DND-41 (cell line): Measurements from ENCODE around the gene ZCCHC24.

ENCODE experiments used
- ATAC-seq: fragments of 200-7000 bp; cut with Tn5 transposase; 3 replicates; pipeline ENCODE4 v1.9.1; 2021; ENCODE audit warnings: low read depth; ENCODE audit not compliant: insufficient read depth
- DNase-seq: peaks from one replicate; pipeline ENCODE4 v3.0.0-alpha.2; 2020
- H2AFZ ChIP-seq: 2 replicates; pipeline ENCODE4 v1.6.0; 2012; ENCODE audit warnings: low read depth, low read length
- H3K27ac ChIP-seq: 2 replicates; pipeline ENCODE4 v1.5.1; 2012; ENCODE audit warnings: low read length, inconsistent platforms
- H3K27me3 ChIP-seq: fragments of 200-600 bp; sonication (generic); 2 replicates; pipeline ENCODE4 v1.6.0; 2012; ENCODE audit warnings: low read length, mild to moderate bottlenecking, inconsistent platforms; ENCODE audit not compliant: insufficient read depth, poor library complexity
- H3K36me3 ChIP-seq: 2 replicates; pipeline ENCODE4 v1.5.1; 2012; ENCODE audit warnings: low read length, inconsistent platforms; ENCODE audit not compliant: insufficient read depth
- H3K4me1 ChIP-seq: 2 replicates; pipeline ENCODE4 v1.5.1; 2012; ENCODE audit warnings: mild to moderate bottlenecking, low read length; ENCODE audit not compliant: insufficient read depth
- H3K4me2 ChIP-seq: 2 replicates; pipeline ENCODE4 v1.6.0; 2012; ENCODE audit warnings: mild to moderate bottlenecking, moderate library complexity, low read length, inconsistent platforms; ENCODE audit not compliant: insufficient read depth
- H3K4me3 ChIP-seq, 2 experiments: fragments of 200-600 bp in 1 of 2; shearing (Covaris generic) in 1 of 2; 2 replicates each; pipeline ENCODE4 v1.5.1; 2012 to 2016; ENCODE audit warnings: inconsistent platforms in 2 of 2, low read length in 2 of 2, mild to moderate bottlenecking in 2 of 2, low read depth in 1 of 2, moderate library complexity in 1 of 2
- H3K79me2 ChIP-seq: 2 replicates; pipeline ENCODE4 v1.6.0; 2012; ENCODE audit warnings: low read length, inconsistent platforms; ENCODE audit not compliant: insufficient read depth
- H3K9ac ChIP-seq: 2 replicates; pipeline ENCODE4 v1.6.0; 2012; ENCODE audit warnings: low read depth, mild to moderate bottlenecking, inconsistent platforms, low read length, moderate library complexity
- H3K9me3 ChIP-seq: 2 replicates; pipeline ENCODE4 v1.5.1; 2012; ENCODE audit warnings: low read length, moderate library complexity, mild to moderate bottlenecking, inconsistent platforms; ENCODE audit not compliant: insufficient read depth, severe bottlenecking
- H4K20me1 ChIP-seq: 2 replicates; pipeline ENCODE4 v1.6.0; 2012; ENCODE audit warnings: low read length; ENCODE audit not compliant: insufficient read depth
- EZH2 ChIP-seq: IDR thresholded peaks from 3 replicates; pipeline ENCODE4 v1.6.1; 2012; ENCODE audit warnings: borderline replicate concordance, low read depth, mild to moderate bottlenecking, moderate library complexity, low read length, inconsistent platforms; ENCODE audit not compliant: severe bottlenecking
- TF ChIP-seq, protein P1 (sequence below): IDR thresholded peaks from 2 replicates; pipeline ENCODE4 v1.5.1; 2012; ENCODE audit warnings: borderline replicate concordance, low read length, moderate library complexity, mild to moderate bottlenecking; ENCODE audit not compliant: poor library complexity, severe bottlenecking; ENCODE audit errors: extremely low read depth

ZCCHC24 gene

DNA sequence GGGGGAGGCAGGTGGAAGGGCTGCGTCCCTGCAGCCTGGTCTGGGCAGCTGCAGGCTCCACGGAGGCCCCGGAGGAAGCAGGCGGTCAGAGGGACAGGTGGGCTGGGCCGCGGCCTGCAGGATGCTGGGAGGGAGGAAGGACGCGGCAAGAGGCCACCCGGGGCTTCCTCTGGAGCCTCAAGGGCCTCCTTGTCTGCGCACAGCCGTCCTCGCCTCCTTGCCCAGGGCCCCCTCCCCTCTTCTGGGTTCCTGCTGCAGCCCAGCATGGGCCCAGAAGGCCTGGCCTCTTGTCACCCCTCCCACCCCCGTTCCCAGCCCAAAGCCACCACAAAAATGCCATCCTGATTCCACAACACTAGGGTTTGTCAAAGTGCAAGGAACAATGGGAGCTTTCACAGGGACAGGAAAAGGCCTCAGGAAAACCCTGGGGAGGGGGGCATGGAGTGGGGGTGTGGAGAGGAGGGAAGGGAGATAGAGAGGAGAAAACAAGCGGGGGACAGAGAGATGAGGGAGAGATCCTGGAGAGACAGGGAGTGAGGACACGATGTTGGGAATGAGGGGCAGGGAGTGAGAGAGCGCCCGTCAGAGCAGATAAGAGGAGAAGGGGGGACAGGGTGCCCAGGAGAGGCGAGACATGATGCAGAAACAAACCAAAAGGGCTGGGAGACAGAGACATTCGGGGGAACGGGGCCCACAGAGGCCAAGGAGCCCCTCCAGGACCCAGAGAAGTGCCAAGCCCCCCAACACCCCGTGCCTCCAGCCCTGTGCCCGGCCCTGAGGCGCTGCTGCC lies 41.8 kb downstream of the ZCCHC24 start:
- Histone ChIP-seq H3K4me3 (no peak overlapping the region), H3K27me3 (no peaks in the 10 kb centered on the region), H3K27ac (no peak overlapping the region), H2AFZ (no peak overlapping the region), H4K20me1 (peaks cover 3% of the 10 kb centered on the region), H3K4me2 (no peak overlapping the region), H3K9me3 (no peaks in the 10 kb centered on the region), H3K36me3 (no peaks in the 10 kb centered on the region), H3K9ac (no peak overlapping the region), H3K4me1 (no peaks in the 10 kb centered on the region), H3K79me2 (no peaks in the 10 kb centered on the region)
- TF ChIP-seq, protein P1, sequence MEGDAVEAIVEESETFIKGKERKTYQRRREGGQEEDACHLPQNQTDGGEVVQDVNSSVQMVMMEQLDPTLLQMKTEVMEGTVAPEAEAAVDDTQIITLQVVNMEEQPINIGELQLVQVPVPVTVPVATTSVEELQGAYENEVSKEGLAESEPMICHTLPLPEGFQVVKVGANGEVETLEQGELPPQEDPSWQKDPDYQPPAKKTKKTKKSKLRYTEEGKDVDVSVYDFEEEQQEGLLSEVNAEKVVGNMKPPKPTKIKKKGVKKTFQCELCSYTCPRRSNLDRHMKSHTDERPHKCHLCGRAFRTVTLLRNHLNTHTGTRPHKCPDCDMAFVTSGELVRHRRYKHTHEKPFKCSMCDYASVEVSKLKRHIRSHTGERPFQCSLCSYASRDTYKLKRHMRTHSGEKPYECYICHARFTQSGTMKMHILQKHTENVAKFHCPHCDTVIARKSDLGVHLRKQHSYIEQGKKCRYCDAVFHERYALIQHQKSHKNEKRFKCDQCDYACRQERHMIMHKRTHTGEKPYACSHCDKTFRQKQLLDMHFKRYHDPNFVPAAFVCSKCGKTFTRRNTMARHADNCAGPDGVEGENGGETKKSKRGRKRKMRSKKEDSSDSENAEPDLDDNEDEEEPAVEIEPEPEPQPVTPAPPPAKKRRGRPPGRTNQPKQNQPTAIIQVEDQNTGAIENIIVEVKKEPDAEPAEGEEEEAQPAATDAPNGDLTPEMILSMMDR, result no peak
- TF ChIP-seq EZH2, result no peak
- ATAC-seq, result no peak
- no peak for DNase-seq

DNA sequence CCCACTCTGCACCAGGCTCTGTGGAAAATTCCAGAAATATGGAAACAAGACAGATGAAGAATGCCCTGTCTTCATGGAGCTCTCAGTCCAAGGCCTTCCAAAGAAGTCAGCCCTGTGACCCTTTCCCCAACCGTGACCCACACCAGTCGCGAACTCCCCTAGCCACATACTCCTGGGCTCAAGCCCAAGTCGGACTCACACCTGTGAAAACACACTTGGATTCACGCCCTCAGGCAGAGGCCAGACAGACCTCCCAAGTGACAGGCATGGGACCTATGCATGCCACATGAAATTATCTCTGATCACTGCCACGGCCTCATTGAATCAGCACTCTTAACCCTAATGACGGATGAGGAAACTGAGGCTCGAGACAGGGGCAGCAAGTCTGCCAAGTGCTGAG lies 42.5 kb downstream of the ZCCHC24 start:
- Histone ChIP-seq H3K9me3 (no peaks in the 10 kb centered on the region), H3K4me3 (no peak overlapping the region), H3K9ac (no peak overlapping the region), H3K27ac (no peak overlapping the region), H3K4me2 (no peak overlapping the region), H3K27me3 (no peaks in the 10 kb centered on the region), H4K20me1 (peaks cover 7% of the 10 kb centered on the region), H2AFZ (no peak overlapping the region), H3K79me2 (no peaks in the 10 kb centered on the region), H3K4me1 (no peaks in the 10 kb centered on the region), H3K36me3 (no peaks in the 10 kb centered on the region)
- DNase-seq, result no peak
- ATAC-seq, result no peak
- TF ChIP-seq EZH2, result no peak
- TF ChIP-seq, protein P1, result no peak

GRCh38 chr10:79402625-79402946 lies 42.8 kb downstream of the ZCCHC24 start:
- Histone ChIP-seq H3K36me3 (no peaks in the 10 kb centered on the region), H3K27ac (no peak overlapping the region), H3K9me3 (no peaks in the 10 kb centered on the region), H4K20me1 (peaks cover 8% of the 10 kb centered on the region), H3K4me3 (no peak overlapping the region), H3K79me2 (no peaks in the 10 kb centered on the region), H2AFZ (no peak overlapping the region), H3K27me3 (no peaks in the 10 kb centered on the region), H3K4me1 (no peaks in the 10 kb centered on the region), H3K4me2 (no peak overlapping the region), H3K9ac (no peak overlapping the region)
- TF ChIP-seq, protein P1, result no peak
- DNase-seq (no peak), ATAC-seq (no peak)
